Chondrocyte (in vitro differentiated cells): ENCODE measurements around the gene KIF19. TPM values are rescaled to one million over a fixed set of nuclear protein-coding genes. Genes with fewer than 3 reads are reported as not detected.

Experiments used
- DNase-seq: peaks from one replicate; pipeline ENCODE4 v3.0.0; 2021; ENCODE audit warnings: mixed read lengths, low spot score
- H3K27ac Mint-ChIP-seq: one replicate; pipeline ENCODE4 v1.8.0; 2021; ENCODE audit warnings: mild to moderate bottlenecking, moderate library complexity, mixed read lengths; ENCODE audit not compliant: unreplicated experiment
- H3K27me3 Mint-ChIP-seq: 2 replicates; pipeline ENCODE4 v1.8.0; 2021; ENCODE audit warnings: low read depth, mixed read lengths
- H3K36me3 Mint-ChIP-seq: 2 replicates; pipeline ENCODE4 v1.8.0; 2021; ENCODE audit warnings: low read depth, mixed read lengths
- H3K4me1 Mint-ChIP-seq: 2 replicates; pipeline ENCODE4 v1.8.0; 2021; ENCODE audit warnings: low read depth, mild to moderate bottlenecking, mixed read lengths
- H3K4me3 Mint-ChIP-seq: one replicate; pipeline ENCODE4 v1.8.0; 2021; ENCODE audit warnings: mild to moderate bottlenecking, moderate library complexity, mixed read lengths; ENCODE audit not compliant: unreplicated experiment
- H3K9me3 Mint-ChIP-seq: 2 replicates; pipeline ENCODE4 v1.8.0; 2021; ENCODE audit warnings: low read depth, mixed read lengths
- total RNA-seq: library from RNA; stranded (reverse); gene quantifications from 3 replicates; pipeline ENCODE4 v1.2.1, GENCODE V29; 2021
- TF ChIP-seq, protein P1 (sequence below): fragments of 200-600 bp; sonication (generic); IDR thresholded peaks from 2 replicates; pipeline ENCODE4 v1.5.0; 2021; ENCODE audit warnings: antibody characterized with exemption, mild to moderate bottlenecking, moderate library complexity

The KIF19 gene
- total RNA-seq, 1 donor from 2014 or later = not detected

- no peak for DNase-seq
- Mint-ChIP-seq H3K27ac (no peak overlapping the region), H3K4me1 (no peaks in the 10 kb centered on the region), H3K27me3 (no peaks in the 10 kb centered on the region), H3K9me3 (peaks cover 4% of the 10 kb centered on the region), H3K36me3 (no peaks in the 10 kb centered on the region), H3K4me3 (no peak overlapping the region)
- TF ChIP-seq, protein P1, sequence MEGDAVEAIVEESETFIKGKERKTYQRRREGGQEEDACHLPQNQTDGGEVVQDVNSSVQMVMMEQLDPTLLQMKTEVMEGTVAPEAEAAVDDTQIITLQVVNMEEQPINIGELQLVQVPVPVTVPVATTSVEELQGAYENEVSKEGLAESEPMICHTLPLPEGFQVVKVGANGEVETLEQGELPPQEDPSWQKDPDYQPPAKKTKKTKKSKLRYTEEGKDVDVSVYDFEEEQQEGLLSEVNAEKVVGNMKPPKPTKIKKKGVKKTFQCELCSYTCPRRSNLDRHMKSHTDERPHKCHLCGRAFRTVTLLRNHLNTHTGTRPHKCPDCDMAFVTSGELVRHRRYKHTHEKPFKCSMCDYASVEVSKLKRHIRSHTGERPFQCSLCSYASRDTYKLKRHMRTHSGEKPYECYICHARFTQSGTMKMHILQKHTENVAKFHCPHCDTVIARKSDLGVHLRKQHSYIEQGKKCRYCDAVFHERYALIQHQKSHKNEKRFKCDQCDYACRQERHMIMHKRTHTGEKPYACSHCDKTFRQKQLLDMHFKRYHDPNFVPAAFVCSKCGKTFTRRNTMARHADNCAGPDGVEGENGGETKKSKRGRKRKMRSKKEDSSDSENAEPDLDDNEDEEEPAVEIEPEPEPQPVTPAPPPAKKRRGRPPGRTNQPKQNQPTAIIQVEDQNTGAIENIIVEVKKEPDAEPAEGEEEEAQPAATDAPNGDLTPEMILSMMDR = no peak
Measured at GRCh38 chr17:74290340-74290739, 35.7 kb upstream of the KIF19 start.

GRCh38 chr17:74292495-74292894 lies 33.5 kb upstream of the KIF19 start:
- Mint-ChIP-seq H3K27ac (no peak overlapping the region), H3K4me1 (peaks cover 6% of the 10 kb centered on the region), H3K9me3 (peaks cover 4% of the 10 kb centered on the region), H3K4me3 (no peak overlapping the region), H3K36me3 (no peaks in the 10 kb centered on the region), H3K27me3 (no peaks in the 10 kb centered on the region)
- DNase-seq = no peak
- TF ChIP-seq, protein P1 = no peak

DNA sequence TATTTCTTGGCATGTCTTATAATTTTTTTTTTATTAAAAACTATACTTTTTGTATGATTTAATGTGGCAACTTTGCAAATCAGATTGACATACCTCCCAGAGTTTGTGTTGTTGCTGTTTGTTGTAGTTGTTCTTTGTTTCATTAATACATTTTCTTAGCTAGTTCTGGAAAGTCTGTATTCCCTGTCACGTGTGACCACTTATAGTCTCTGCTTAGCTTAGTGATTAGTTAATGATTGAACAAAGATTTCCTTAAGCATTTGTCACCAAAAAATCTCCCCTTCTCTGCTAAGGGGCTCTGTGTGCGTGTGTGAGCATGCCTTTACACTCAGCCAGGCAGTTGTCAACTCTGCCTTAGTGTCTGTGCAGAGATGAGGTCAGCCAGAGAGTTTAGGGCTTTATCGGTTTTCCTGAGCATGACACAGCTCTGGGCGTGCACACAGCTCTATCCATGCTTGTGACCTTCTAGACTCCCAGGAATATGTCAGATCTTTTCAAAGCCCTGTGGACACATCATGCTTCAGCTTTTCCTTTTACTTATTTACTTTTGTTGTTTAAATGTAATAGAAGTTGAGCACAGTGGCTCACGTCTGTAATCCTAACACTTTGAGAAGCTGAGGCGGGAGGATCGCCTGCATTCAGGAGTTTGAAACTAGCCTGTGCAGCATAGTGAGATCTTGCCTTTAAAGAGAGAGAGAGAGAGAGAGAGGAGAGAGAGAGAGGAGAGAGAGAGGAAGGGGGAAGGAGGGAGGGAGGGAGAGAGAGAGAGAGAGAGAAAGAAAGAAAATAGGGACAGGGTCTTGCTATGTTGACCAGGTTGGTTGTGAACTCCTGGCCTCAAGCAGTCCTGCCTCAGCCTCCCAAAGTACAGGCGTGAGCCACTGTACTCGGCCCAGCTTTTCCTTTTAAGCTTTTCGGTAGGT lies 30.1 kb upstream of the KIF19 start:
- TF ChIP-seq, protein P1 = no peak
- H3K4me3 Mint-ChIP-seq = no peak overlapping the region
- H3K27ac Mint-ChIP-seq = no peak overlapping the region
- H3K27me3 Mint-ChIP-seq = peaks cover 5% of the 10 kb centered on the region
- peaks cover 10% of the 10 kb centered on the region for H3K4me1 Mint-ChIP-seq
- peaks cover 4% of the 10 kb centered on the region for H3K9me3 Mint-ChIP-seq
- H3K36me3 Mint-ChIP-seq = no peaks in the 10 kb centered on the region
- DNase-seq = no peak

DNA sequence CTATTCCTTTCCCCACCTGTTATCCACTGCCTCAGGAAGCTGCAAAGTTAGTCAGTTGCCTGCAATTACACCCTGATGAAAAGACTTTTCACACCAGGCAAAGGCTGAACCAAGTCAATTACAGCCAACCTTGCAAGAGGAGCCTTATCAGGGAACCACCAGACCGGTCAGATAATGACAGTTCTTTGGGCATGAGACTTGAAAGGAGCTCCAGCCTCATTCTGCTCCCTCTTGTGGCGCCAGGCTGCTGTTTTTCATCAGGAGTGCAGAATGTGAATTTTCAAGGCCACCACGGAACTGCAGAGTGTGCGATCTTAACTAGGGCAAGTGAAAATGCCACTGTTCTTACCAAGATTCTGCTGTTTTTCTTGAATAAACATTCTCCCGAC lies 29.5 kb upstream of the KIF19 start:
- Mint-ChIP-seq H3K4me3 (no peak overlapping the region), H3K27ac (no peak overlapping the region)

DNA sequence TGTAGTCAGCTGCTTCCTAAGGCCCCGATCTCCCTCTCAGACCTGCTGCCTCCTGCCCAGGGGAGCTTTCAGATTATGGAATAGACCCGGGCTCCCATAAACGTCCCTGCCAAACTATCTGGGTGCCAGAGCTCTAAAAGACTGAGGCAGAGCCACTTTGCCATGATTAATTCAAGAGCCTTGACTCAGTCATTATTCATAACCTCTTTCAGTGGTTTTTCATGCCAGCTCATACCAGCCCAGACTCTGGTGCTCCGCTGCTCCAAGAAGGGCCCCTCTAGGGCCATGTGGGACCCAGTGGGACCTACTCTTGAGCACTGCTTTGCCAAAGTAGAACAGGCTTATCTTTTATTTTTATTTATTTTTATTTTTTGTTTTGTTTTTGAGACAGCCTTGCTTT lies 28.1 kb upstream of the KIF19 start:
- peaks cover 5% of the 10 kb centered on the region for H3K27me3 Mint-ChIP-seq
- no peaks in the 10 kb centered on the region for H3K36me3 Mint-ChIP-seq
- TF ChIP-seq, protein P1 = no peak
- H3K4me3 Mint-ChIP-seq = no peak overlapping the region
- H3K9me3 Mint-ChIP-seq = peaks cover 4% of the 10 kb centered on the region
- no peak overlapping the region for H3K27ac Mint-ChIP-seq
- H3K4me1 Mint-ChIP-seq = peaks cover 10% of the 10 kb centered on the region
- no peak for DNase-seq

More for the DNA sequence above, 29.5 kb upstream of the KIF19 start:
- peaks cover 4% of the 10 kb centered on the region for H3K9me3 Mint-ChIP-seq
- peaks cover 10% of the 10 kb centered on the region for H3K4me1 Mint-ChIP-seq
- TF ChIP-seq, protein P1 = peak; percentile 80
- no peaks in the 10 kb centered on the region for H3K36me3 Mint-ChIP-seq
- H3K27me3 Mint-ChIP-seq = peaks cover 5% of the 10 kb centered on the region
- DNase-seq = no peak
